ENCODE measurements around the gene PLD3.

PLD3 gene

GRCh38 chr19:40378509-40378908, 30.0 kb downstream of the PLD3 start:
- no peak for DNase-seq (ENCODE audit: low spot score in 2 of 2)
- Histone ChIP-seq H3K27me3 (ENCODE audit: low read depth) (no peaks in the 10 kb centered on the region), H3K4me3 (no peak overlapping the region), H3K36me3 (replicated peaks) (no peaks in the 10 kb centered on the region), H3K9me3 (no peaks in the 10 kb centered on the region), H3K4me1 (no peaks in the 10 kb centered on the region)
- in situ Hi-C loops (cut with MboI; ENCODE audit: low sequenced_read_pairs): no loop called here

DNA sequence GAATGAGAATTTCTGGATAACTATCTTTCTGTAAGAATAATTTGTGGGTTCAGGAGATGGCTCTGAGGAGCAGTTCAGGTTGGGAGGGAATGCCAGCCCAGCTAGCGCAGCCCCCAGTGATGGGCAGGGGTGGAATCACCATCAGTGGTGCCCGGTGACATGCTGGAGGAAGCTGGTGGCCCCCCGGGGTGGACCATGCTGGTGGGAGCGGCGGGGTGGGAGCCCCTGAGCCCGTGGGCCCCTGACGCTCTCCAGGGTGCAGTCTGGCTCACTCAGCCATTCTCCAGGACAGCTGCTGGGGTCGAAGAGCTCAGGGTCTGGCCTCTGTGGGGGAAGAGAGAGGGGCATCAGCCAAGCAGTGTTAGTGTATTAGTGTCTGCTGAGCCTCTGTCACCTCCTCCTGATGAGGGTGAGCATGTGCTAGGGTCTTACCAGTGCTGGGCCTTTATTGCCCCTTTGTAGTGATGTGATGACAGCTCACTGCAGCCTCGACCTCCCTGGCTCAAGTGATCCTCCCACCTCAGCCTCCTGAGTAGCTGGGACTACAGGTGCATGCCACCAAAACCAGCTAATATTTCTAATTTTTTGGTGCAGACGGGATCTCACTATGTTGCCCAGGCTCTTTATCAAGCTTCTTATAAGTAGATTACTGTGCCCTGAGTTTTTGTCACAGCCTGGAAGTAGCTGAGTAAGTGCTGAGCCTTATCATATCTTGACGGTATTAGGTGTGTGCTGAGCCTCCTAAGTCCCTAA, 31.1 kb downstream of the PLD3 start:
- Histone ChIP-seq H3K4me3 (no peak overlapping the region), H3K27me3 (ENCODE audit: low read depth) (no peaks in the 10 kb centered on the region), H3K36me3 (replicated peaks) (no peaks in the 10 kb centered on the region), H3K9me3 (no peaks in the 10 kb centered on the region), H3K4me1 (no peaks in the 10 kb centered on the region)
- DNase-seq (ENCODE audit: low spot score in 2 of 2): no peak
- in situ Hi-C loops (cut with MboI; ENCODE audit: low sequenced_read_pairs): no loop called here

- H3K9me3 ChIP-seq: no peaks in the 10 kb centered on the region
- H3K27me3 ChIP-seq (ENCODE audit: low read depth): no peaks in the 10 kb centered on the region
- in situ Hi-C loops (cut with MboI; ENCODE audit: low sequenced_read_pairs): no loop called here
- no peaks in the 10 kb centered on the region for H3K36me3 ChIP-seq (replicated peaks)
- H3K4me3 ChIP-seq: no peak overlapping the region
- DNase-seq (ENCODE audit: low spot score in 2 of 2): no peak
- H3K4me1 ChIP-seq: no peaks in the 10 kb centered on the region
Observed at GRCh38 chr19:40380199-40381037, 31.9 kb downstream of the PLD3 start.

DNA sequence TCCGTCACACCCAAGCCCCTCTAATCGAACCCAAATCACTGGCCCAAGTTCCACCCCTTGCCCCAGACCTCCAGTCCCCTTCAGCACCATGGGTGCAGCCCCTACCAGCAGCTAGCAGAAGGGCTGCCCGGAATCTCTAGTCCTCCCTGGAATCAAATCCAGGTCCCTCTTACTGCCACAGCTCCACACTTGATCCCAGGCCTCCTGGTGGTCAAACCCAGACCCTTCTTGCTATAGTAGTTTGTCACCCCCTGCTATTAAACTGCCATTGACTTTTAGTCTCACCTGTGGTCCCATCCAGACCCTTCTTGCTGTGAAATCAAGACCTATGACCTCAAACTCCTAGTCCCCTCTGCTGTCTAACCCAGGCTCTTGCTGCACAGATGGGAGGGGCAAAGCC, 32.8 kb downstream of the PLD3 start:
- Histone ChIP-seq H3K4me3 (no peak overlapping the region), H3K9me3 (no peaks in the 10 kb centered on the region), H3K36me3 (replicated peaks) (no peaks in the 10 kb centered on the region), H3K27me3 (ENCODE audit: low read depth) (no peaks in the 10 kb centered on the region), H3K4me1 (no peaks in the 10 kb centered on the region)
- no peak for DNase-seq (ENCODE audit: low spot score in 2 of 2)
- in situ Hi-C loops (cut with MboI; ENCODE audit: low sequenced_read_pairs): no loop called here

DNA sequence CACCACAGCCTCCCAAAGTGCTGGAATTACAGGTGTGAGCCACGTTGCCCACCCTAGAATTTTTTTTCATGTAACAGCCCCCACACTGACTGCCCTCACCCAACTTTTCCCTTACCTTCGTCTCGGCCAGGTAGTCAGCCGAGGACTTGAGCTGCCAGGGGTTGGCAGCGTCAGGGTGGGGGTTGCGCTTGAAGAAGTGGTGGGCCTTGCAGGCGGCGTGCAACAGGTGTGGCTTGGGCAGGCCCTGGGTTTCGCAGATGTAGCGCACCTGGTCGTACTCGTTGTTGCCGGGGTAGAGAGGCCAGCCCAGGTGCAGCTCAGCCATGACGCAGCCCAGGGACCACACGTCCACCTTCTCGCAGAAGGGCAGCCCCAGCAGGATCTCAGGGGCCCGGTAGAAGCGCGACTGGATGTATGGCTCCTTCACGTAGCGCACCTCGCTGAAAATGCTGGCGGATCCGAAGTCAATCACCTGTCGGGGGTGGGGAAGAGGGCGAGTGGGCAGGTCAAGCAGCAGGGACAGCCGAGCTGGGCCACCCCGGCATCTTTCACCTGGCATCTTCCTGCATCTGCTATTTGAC, 35.3 kb downstream of the PLD3 start:
- Histone ChIP-seq H3K27me3 (ENCODE audit: low read depth) (no peaks in the 10 kb centered on the region), H3K9me3 (no peaks in the 10 kb centered on the region), H3K36me3 (replicated peaks) (no peaks in the 10 kb centered on the region), H3K4me1 (no peaks in the 10 kb centered on the region), H3K4me3 (no peak overlapping the region)
- in situ Hi-C loops (cut with MboI; ENCODE audit: low sequenced_read_pairs): no loop called here
- no peak for DNase-seq (ENCODE audit: low spot score in 2 of 2)

DNA sequence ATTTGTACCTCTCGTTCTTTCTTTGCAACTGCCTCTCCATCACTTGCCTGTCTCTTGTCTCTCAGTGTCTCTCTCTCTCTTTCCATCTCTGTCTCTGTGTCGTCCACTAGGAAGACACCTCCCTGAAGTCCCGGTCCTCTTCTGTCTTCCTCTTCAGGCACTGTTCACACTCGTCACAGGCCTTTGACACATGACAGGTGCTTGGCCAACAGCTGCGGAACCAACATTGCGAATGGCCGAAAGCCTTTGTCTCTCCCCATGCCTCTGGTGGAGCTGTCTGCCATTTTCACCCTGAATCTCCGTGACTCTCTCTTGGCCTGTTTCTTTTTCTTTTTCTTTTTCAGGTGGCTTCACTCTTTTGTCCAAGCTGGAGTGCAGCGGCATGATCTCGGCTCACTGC, 38.7 kb downstream of the PLD3 start:
- Histone ChIP-seq H3K9me3 (no peaks in the 10 kb centered on the region), H3K36me3 (replicated peaks) (no peaks in the 10 kb centered on the region), H3K4me1 (no peaks in the 10 kb centered on the region), H3K4me3 (no peak overlapping the region), H3K27me3 (ENCODE audit: low read depth) (no peaks in the 10 kb centered on the region)
- no peak for DNase-seq (ENCODE audit: low spot score in 2 of 2)
- in situ Hi-C loops (cut with MboI; ENCODE audit: low sequenced_read_pairs): no loop called here

GRCh38 chr19:40388481-40388880, 40.0 kb downstream of the PLD3 start:
- Histone ChIP-seq H3K36me3 (replicated peaks) (no peaks in the 10 kb centered on the region), H3K27me3 (ENCODE audit: low read depth) (no peaks in the 10 kb centered on the region), H3K4me1 (no peaks in the 10 kb centered on the region), H3K9me3 (no peaks in the 10 kb centered on the region), H3K4me3 (no peak overlapping the region)
- in situ Hi-C loops (cut with MboI; ENCODE audit: low sequenced_read_pairs): no loop called here
- no peak for DNase-seq (ENCODE audit: low spot score in 2 of 2)

DNA sequence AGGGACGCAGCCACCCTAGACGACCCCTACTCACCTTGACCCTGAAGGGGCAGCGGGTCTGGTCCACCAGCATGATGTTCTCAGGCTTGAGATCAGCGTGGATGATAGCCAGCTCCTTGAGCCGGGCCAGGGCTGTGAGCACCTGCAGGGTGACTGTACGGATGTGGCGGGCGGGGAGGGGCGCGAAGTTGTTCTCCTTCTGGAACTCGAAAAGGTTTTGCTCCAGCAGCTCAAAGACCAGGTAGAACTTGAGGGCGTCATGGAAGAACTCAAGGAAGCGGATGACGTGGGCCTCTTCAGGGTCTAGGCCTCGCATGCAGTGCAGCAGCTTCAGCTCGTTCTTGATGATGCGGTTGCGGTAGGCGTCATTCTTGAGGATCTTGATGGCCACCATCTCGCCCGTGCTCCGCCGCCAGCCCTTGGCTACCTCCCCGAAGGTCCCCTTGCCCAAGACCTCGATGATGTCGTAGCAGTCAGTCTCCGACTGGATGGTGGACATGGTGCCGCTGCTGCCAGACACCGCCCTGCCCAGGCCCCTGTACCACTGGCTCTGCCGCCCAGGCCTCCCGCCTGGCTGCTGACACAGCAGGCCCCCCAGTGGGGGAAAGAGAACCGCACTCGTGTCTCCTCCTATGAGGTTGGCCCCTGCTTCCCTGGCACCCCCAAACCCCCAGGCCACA, 41.0 kb downstream of the PLD3 start:
- in situ Hi-C loops (cut with MboI; ENCODE audit: low sequenced_read_pairs): no loop called here
- DNase-seq (ENCODE audit: low spot score in 2 of 2): no peak

DNA sequence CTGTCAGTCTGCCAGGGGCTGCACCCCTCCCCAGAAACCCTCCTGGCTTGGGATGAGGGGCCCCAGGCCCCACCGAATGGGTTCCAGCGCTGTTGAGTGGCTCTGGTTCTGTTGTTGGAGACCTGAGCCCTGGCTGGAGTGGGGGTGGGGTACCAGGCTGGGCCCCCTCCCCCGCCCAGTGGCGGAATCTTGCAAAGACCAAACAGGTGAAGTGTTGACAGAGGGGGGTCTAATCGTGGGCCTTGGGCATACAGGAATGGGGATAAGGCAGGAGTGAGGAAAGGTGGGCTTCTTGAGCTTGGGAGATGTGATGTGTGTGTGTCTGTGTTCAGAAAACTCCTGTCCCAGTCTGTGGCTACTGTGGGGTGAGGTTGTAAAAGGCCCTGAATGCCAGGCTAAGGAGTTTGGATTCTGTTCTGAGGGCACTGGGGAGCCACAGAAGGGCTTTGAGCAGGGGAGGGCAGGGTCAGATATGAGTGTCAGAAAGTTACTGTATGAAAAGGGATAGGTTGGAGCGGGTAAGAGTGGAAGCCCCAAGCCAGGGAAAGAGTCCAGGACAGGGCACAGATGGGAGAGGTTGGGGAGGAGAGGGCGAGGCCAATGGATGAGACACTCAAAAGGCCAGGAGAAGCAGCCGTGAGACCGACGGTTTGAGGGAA, 41.7 kb downstream of the PLD3 start, which contains the start of gene HIPK4:
Gene HIPK4 (minus strand): TSS at position 98 of the 659 bp plus-strand sequence. CDS start 279 bp downstream, outside the sequence.
- in situ Hi-C loops (cut with MboI; ENCODE audit: low sequenced_read_pairs): no loop called here
- no peaks in the 10 kb centered on the region for H3K36me3 ChIP-seq (replicated peaks)
- DNase-seq (ENCODE audit: low spot score in 2 of 2): no peak
- no peaks in the 10 kb centered on the region for H3K4me1 ChIP-seq
- H3K9me3 ChIP-seq: no peaks in the 10 kb centered on the region
- H3K4me3 ChIP-seq: no peak within 1 kb of the TSS
- H3K27me3 ChIP-seq (ENCODE audit: low read depth): no peaks in the 10 kb centered on the region

More for the DNA sequence above, 41.0 kb downstream of the PLD3 start:
- no peaks in the 10 kb centered on the region for H3K36me3 ChIP-seq (replicated peaks)
- H3K4me1 ChIP-seq: no peaks in the 10 kb centered on the region
- H3K9me3 ChIP-seq: no peaks in the 10 kb centered on the region
- no peak overlapping the region for H3K4me3 ChIP-seq
- H3K27me3 ChIP-seq (ENCODE audit: low read depth): no peaks in the 10 kb centered on the region

DNA sequence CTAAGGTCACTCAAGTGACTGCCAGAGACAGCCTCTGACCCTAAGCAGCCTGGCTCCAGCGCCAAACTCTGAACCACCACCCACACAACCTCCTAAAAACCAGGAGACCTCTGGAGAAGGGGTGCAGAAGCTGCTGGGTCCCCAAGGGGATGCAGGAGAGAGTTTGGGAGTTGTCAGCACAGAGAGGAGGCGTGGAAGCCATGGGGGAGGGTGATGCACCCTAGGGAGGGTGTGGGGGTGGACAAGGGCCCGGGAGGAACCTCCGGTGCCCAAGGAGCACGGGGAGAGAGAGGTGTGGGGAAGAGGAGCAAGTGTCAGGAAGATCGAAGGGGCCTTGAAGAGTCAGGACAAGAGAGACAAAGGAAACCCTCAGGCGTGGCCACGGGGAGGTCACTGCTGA, 43.6 kb downstream of the PLD3 start:
- H3K4me1 ChIP-seq: no peaks in the 10 kb centered on the region
- in situ Hi-C loops (cut with MboI; ENCODE audit: low sequenced_read_pairs): no loop called here
- H3K4me3 ChIP-seq: no peak overlapping the region
- no peak for DNase-seq (ENCODE audit: low spot score in 2 of 2)
- no peaks in the 10 kb centered on the region for H3K9me3 ChIP-seq
- no peaks in the 10 kb centered on the region for H3K36me3 ChIP-seq (replicated peaks)
- H3K27me3 ChIP-seq (ENCODE audit: low read depth): no peaks in the 10 kb centered on the region

DNA sequence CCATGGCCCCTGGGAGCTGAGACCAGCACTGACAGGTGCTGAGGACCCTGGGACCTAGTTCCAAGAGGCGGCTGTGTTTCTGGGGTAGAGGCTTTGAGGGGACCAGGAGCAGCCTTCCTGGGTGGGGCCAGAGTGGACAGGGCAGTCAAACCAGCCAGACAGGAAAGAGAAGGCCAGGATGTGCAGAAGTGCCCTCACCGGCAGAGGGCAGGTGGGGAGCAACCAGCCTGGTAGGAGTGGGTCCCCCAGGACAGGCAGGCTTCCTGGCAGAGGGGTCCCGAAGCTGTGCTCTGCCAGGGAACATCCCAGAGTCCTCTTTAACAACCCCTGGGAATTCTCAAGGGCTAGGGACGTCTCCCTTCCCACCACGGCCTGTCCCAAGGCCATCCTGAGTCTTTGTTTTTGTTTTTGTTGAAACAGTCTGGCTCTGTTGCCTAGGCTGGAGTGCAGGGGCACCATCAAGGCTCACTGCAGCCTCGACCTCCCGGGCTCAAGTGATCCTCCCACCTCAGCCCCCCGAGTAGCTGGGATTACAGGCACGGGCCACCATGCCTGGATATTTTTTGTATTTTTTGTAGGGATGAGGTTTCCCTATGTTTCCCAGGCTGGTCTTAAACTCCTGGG, 44.5 kb downstream of the PLD3 start:
- Histone ChIP-seq H3K36me3 (replicated peaks) (no peaks in the 10 kb centered on the region), H3K9me3 (no peaks in the 10 kb centered on the region), H3K27me3 (ENCODE audit: low read depth) (no peaks in the 10 kb centered on the region), H3K4me1 (no peaks in the 10 kb centered on the region), H3K4me3 (no peak overlapping the region)
- peak in 1 of 2 experiments; percentile 26 for DNase-seq (ENCODE audit: low spot score in 2 of 2)
- in situ Hi-C loops (cut with MboI; ENCODE audit: low sequenced_read_pairs): no loop called here

DNA sequence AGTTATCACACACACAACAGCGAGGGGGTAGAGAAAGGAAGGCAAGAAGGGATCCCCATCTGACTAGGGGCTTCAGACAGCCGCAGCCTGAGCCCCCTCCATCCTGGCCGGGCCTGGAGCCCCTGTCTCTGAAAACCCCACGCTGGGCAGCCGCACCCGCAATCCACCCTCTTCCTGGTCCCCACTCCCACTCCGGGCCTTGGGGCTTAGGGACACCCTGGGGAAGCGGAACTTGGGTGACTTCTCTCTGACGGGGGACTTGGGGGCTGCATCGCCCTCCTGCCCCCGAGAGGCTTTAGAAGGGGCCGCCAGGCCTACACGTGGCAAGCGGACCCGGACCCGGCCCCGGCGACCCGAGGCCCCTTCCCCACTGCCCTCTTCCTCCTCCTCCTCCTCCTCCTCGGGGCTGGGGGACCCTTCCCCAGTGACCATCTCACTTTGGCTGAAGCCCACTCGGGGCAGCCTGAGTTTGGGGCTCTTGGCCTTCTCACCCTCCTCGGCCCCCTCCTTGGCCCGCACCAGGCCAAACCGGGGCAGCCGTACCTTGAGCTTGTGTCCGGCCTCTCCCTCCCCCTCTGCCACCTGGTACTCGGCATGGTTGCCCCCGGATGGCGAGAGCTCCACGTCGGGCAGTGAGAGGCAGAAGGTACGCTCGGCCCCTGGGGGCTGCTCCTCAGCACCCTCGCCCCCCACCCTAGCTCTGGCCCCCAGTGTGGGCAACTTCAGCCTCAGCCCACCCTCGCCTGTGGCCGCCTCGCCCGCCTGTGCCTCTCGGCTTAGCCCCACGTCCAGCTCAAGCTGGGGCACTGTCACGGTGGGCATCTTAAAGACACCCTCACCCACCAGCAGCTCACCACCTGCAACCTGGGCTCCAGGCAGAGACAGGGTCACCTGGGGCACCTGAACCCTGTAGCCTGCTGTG, 45.7 kb downstream of the PLD3 start:
- DNase-seq (ENCODE audit: low spot score in 2 of 2): no peak
- H3K27me3 ChIP-seq (ENCODE audit: low read depth): no peaks in the 10 kb centered on the region
- H3K9me3 ChIP-seq: no peaks in the 10 kb centered on the region
- no peaks in the 10 kb centered on the region for H3K36me3 ChIP-seq (replicated peaks)
- no peak overlapping the region for H3K4me3 ChIP-seq
- H3K4me1 ChIP-seq: no peaks in the 10 kb centered on the region; the same call in 1 of the 2 replicates
- in situ Hi-C loops (cut with MboI; ENCODE audit: low sequenced_read_pairs): no loop called here
